IPS-NIHi7 (cell line): ENCODE data around the gene NOX4.
"Not testable (repeated sequence)": the region's sequence is repeated elsewhere in the genome, so short reads cannot be mapped to it uniquely, and the experiment has no call there.

Experiments used
- DNase-seq: peaks from one replicate; pipeline ENCODE4 v3.0.0; 2012; ENCODE audit warnings: mixed read lengths; ENCODE audit errors: extremely low spot score

The NOX4 gene

GRCh38 chr11:89308272-89308671 is 182.9 kb downstream of the NOX4 start:
- DNase-seq, result not testable (repeated sequence)

- not testable (repeated sequence) for DNase-seq
Observed at GRCh38 chr11:89303029-89303428, 188.1 kb downstream of the NOX4 start.

DNA sequence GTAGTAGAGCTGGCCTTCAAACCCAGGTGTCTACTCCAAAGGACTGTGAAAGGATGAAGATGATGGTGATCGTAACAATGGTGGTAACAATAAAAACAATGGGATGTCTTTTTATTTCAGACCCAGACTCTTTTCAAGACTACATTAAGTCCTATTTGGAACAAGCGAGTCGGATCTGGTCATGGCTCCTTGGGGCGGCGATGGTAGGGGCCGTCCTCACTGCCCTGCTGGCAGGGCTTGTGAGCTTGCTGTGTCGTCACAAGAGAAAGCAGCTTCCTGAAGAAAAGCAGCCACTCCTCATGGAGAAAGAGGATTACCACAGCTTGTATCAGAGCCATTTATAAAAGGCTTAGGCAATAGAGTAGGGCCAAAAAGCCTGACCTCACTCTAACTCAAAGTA is 196.2 kb downstream of the NOX4 start:
- DNase-seq, result not testable (repeated sequence)

- peak; percentile 39 for DNase-seq
Observed at GRCh38 chr11:89293965-89294679, 197.1 kb downstream of the NOX4 start.

DNA sequence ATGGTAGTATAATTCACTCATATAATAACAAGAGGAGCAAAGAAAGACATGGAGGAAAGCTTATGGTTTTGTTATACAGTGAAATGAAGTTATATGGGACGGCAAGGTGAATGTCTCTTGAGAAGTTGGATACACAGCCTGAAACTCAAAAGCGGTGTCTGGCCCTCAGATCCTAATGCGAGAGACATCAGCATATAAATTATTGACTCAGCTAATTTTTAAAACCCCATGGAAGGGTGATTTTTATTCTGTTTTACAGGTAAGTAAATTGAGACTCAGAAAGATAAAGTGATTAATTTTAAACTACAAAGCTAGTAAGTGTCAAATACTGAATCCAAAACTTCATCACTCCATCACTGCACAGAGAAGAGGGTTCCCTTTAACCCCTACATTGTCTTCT is 203.2 kb downstream of the NOX4 start:
- not testable (repeated sequence) for DNase-seq

DNA sequence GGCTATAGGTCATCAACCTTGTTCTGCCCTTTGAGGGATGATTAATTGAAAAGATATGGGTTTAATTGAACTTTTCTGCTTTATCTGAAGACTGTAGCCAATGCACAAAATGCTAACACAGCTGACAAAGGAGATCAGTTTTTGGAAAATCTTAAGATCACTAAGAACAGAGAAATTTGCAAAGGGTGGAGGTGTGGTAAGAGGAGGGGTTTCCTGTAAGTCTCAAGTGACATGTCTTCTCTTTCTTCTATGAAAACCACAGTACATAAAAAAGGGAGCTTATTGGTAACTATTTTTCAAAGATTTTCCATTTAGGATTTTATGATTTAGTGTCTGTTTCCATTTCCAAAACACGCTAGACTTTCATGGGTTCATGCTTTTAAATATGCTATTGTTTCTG is 204.6 kb downstream of the NOX4 start:
- not testable (repeated sequence) for DNase-seq

DNA sequence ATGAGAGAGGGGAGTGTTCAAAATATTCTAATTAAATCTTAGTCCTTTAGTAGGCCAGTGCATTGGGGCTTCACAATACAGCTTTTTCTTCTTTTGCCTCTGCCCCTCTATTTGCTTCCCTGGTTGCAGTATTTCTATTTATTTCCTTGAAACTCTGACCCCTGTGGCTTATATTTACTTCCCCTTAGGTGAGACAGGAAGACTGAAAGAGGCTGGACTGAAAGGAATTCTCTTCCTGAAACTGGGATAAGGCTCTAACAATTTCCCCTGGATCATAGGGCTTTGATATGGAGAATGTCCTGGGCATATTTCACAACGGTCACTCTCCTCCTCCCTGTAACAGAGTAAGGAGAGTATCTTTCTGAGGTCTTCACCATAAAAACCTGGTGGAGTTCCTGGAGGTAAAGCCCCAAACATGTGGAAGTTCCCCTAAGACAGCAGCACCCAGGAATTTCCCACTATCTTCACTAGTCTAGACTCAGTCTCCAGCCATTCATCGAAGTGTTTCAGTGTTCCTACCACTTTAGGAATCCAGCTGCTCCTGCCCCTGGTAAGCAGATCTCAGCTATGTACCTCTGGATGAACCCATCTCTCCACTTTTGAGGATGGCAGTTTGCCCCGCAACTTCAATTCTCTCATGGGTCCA is 210.0 kb downstream of the NOX4 start:
- not testable (repeated sequence) for DNase-seq

DNA sequence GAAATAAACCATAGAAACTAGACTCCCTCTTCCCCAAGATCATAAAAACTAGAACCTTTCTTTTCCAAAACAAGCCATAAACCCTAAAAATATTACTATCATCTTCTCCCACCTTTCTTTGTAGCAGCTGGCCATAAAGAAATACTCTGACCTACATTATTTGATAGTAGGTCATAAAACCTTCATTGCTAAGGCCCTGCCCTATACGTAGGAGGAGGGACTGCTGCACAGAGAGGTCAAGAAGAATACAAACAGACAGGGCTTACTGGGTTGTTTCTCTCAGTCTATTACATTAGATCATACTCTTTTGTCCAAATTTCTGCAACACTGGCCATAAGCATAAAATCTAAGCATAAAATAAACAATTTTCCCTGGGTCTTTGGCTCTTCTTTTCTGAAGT is 212.0 kb downstream of the NOX4 start:
- no peak for DNase-seq

DNA sequence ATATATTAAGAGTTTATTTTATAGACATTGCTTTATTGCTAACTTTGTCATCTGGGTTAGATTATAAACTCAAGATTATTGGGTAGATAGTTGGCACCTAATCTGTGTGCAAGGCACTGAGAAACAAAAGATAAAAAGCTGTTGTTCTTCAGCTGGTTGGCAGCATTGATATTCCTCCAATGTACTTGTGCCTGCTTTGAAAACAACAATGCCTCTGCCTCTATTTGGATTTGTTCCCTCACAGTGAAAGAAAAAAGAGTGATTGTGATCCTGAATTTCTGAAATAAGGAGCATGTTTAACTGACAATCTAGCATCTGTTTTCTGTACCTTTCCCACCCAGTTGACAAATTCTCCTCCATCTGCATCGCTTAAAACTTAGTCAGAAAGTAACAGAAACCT is 215.2 kb downstream of the NOX4 start:
- DNase-seq, result no peak
